HEK293T (cell line): ENCODE measurements around the gene NR6A1.

ENCODE experiments used
- ARNT ChIP-seq: fragments of 450-650 bp; IDR thresholded peaks from 2 replicates; pipeline ENCODE4 v1.6.1; 2017; ENCODE audit warnings: mild to moderate bottlenecking
- BHLHE40 ChIP-seq: fragments of 450-650 bp; IDR thresholded peaks from 2 replicates; pipeline ENCODE4 v1.6.1; 2016; ENCODE audit warnings: mild to moderate bottlenecking, moderate library complexity, borderline replicate concordance
- FOXA1 ChIP-seq: fragments of 450-650 bp; IDR thresholded peaks from 2 replicates; pipeline ENCODE4 v1.6.1; 2016; ENCODE audit warnings: mild to moderate bottlenecking
- HDGF ChIP-seq: fragments of 450-650 bp; IDR thresholded peaks from 2 replicates; pipeline ENCODE4 v1.6.1; 2017; ENCODE audit warnings: antibody characterized with exemption, borderline replicate concordance
- SP1 ChIP-seq: fragments of 450-650 bp; IDR thresholded peaks from 2 replicates; pipeline ENCODE4 v1.6.1; 2017
- SUZ12 ChIP-seq: fragments of 450-650 bp; IDR thresholded peaks from 2 replicates; pipeline ENCODE4 v1.6.1; 2016; ENCODE audit warnings: mild to moderate bottlenecking
- TARDBP ChIP-seq: fragments of 450-650 bp; IDR thresholded peaks from 2 replicates; pipeline ENCODE4 v1.6.1; 2016

DNA sequence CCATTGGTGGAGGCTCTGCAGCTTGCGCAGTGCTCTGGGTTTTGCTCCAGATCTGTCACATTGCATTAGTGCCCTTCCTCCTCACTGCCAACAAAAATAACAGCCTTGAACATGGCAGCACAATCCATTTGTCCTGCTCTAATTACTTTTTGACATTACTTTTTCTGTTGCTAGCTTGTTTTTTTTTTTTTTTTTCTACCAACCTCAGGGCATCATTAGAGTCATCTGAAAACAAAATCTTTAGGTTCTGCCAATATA lies 146.4 kb downstream of the NR6A1 start:
- TF ChIP-seq SUZ12 (no peak), TARDBP (no peak), SP1 (no peak), BHLHE40 (no peak), HDGF (no peak), ARNT (no peak), FOXA1 (no peak)
